HepG2 (cell line): ENCODE data around the gene ANKRD65. TPM values are rescaled to one million over a fixed set of nuclear protein-coding genes. Genes with fewer than 3 reads are reported as not detected.

ENCODE experiments used
- ATF5 ChIP-seq: sonication (generic); formaldehyde crosslinking; IDR thresholded peaks from 2 replicates; pipeline ENCODE4 v1.4.0; 2020; ENCODE audit warnings: mild to moderate bottlenecking, low read depth, missing genetic modification reagents
- CENPX ChIP-seq: sonication (generic); formaldehyde crosslinking; IDR thresholded peaks from 2 replicates; pipeline ENCODE4 v1.9.0; 2021; ENCODE audit warnings: mild to moderate bottlenecking, missing genetic modification reagents, moderate library complexity
- E2F5 ChIP-seq: sonication (generic); formaldehyde crosslinking; conservative IDR thresholded peaks from 2 replicates; pipeline ENCODE4 v1.4.0; 2020; ENCODE audit warnings: missing genetic modification reagents
- KDM3A ChIP-seq: IDR thresholded peaks from 2 replicates; pipeline ENCODE4 v1.6.1; 2018; ENCODE audit warnings: low read depth, missing compliant biosample characterization
- KDM4B ChIP-seq: sonication (generic); formaldehyde crosslinking; IDR thresholded peaks from 2 replicates; pipeline ENCODE4 v1.4.0; 2020; ENCODE audit warnings: missing genetic modification reagents
- KLF12 ChIP-seq: sonication (generic); formaldehyde crosslinking; IDR thresholded peaks from 2 replicates; pipeline ENCODE4 v1.4.0; 2020; ENCODE audit warnings: missing genetic modification reagents, borderline replicate concordance
- PHB2 ChIP-seq: fragments of 450-650 bp; IDR thresholded peaks from 2 replicates; pipeline ENCODE4 v1.6.1; 2018; ENCODE audit not compliant: partially characterized antibody
- PHF8 ChIP-seq: sonication (generic); formaldehyde crosslinking; IDR thresholded peaks from 2 replicates; pipeline ENCODE4 v1.5.0; 2020; ENCODE audit warnings: missing genetic modification reagents
- STAG1 ChIP-seq: sonication (generic); formaldehyde crosslinking; IDR thresholded peaks from 2 replicates; pipeline ENCODE4 v1.4.0; 2020; ENCODE audit warnings: missing genetic modification reagents
- TBL1XR1 ChIP-seq: fragments of 150-350 bp; IDR thresholded peaks from 2 replicates; pipeline ENCODE4 v1.6.1; 2014; ENCODE audit warnings: borderline replicate concordance, low read length; ENCODE audit not compliant: partially characterized antibody
- THRA ChIP-seq: sonication (generic); formaldehyde crosslinking; IDR thresholded peaks from 2 replicates; pipeline ENCODE4 v1.4.0; 2020; ENCODE audit warnings: missing genetic modification reagents, borderline replicate concordance
- ZBTB34 ChIP-seq: sonication (generic); formaldehyde crosslinking; IDR thresholded peaks from 2 replicates; pipeline ENCODE4 v1.8.0; 2022; ENCODE audit warnings: mild to moderate bottlenecking, missing genetic modification reagents
- ZNF12 ChIP-seq: sonication (generic); formaldehyde crosslinking; IDR thresholded peaks from 2 replicates; pipeline ENCODE4 v1.5.0; 2020; ENCODE audit warnings: missing genetic modification reagents
- ZNF256 ChIP-seq: sonication (generic); formaldehyde crosslinking; conservative IDR thresholded peaks from 2 replicates; pipeline ENCODE4 v1.4.0; 2020; ENCODE audit warnings: missing genetic modification reagents
- ZNF367 ChIP-seq: sonication (generic); formaldehyde crosslinking; IDR thresholded peaks from 2 replicates; pipeline ENCODE4 v1.4.0; 2020; ENCODE audit warnings: missing genetic modification reagents, borderline replicate concordance
- ZNF597 ChIP-seq: sonication (generic); formaldehyde crosslinking; IDR thresholded peaks from 2 replicates; pipeline ENCODE4 v1.5.0; 2020; ENCODE audit warnings: missing genetic modification reagents
- ZNF770 ChIP-seq: sonication (generic); formaldehyde crosslinking; IDR thresholded peaks from 2 replicates; pipeline ENCODE4 v1.5.0; 2020; ENCODE audit warnings: mild to moderate bottlenecking, missing genetic modification reagents
- ZSCAN20 ChIP-seq: sonication (generic); formaldehyde crosslinking; IDR thresholded peaks from 2 replicates; pipeline ENCODE4 v1.4.0; 2020; ENCODE audit warnings: missing genetic modification reagents, mild to moderate bottlenecking, borderline replicate concordance
- ZUFSP ChIP-seq: sonication (generic); formaldehyde crosslinking; IDR thresholded peaks from 2 replicates; pipeline ENCODE4 v1.9.0; 2021; ENCODE audit warnings: missing genetic modification reagents, mild to moderate bottlenecking, borderline replicate concordance
- polyA plus RNA-seq, 8 experiments: library from polyadenylated mRNA; depleted of rRNA in 3 of 8; stranded (reverse) in 7 of 8; unstranded in 1 of 8; fragments of >200 nt; fragmentation: Illumina TruSeq in 4 of 8; extraction: Trizol in 4 of 8; gene quantifications; 2 replicates each; pipeline versions ENCODE4 v1.2.1 to v1.2.3, GENCODE V29; 2011 to 2016; ENCODE audit warnings: low read depth in 4 of 8, missing spikeins in 1 of 8, mixed read lengths in 1 of 8; ENCODE audit not compliant: insufficient read depth in 1 of 8
- total RNA-seq, 5 experiments: library from RNA; depleted of rRNA; stranded (reverse); fragments of >200 nt; fragmentation: Illumina TruSeq; extraction: Trizol; gene quantifications; 2 replicates each; pipeline ENCODE4 v1.2.3, GENCODE V29; 2016; ENCODE audit warnings: low read depth in 1 of 5

ANKRD65 gene
- total and polyA plus RNA-seq, 2 of the 13 experiments (the other 11 are each of a cell fraction or from before 2014, with no cell fraction given), result 12.1 to 30.1 TPM

- TF ChIP-seq ZNF367 (CRISPR knock-in tag) (0 out of 2 replicates have a peak, but pooled peaks have one; percentile 36), KDM4B (CRISPR knock-in tag) (peak; percentile 92), ZUFSP (CRISPR knock-in tag) (no peak), ZSCAN20 (CRISPR knock-in tag) (peak; percentile 82; the same call in 1 of the 2 replicates), KLF12 (CRISPR knock-in tag) (peak; percentile 51; the same call in 1 of the 2 replicates), CENPX (CRISPR knock-in tag) (no peak), TBL1XR1 (peak; percentile 94), E2F5 (no peak), STAG1 (peak; percentile 51), ZNF597 (CRISPR knock-in tag) (no peak), PHF8 (CRISPR knock-in tag) (peak; percentile 57), ZNF12 (no peak), THRA (CRISPR knock-in tag) (peak; percentile 98), ATF5 (CRISPR knock-in tag) (no peak), KDM3A (CRISPR knock-in tag) (peak; percentile 62), ZBTB34 (CRISPR knock-in tag) (peak; percentile 97), ZNF770 (CRISPR knock-in tag) (peak; percentile 81; the same call in 1 of the 2 replicates), PHB2 (no peak), ZNF256 (CRISPR knock-in tag) (0 out of 2 replicates have a peak, but pooled peaks have one; percentile 58)
Observed at GRCh38 chr1:1400576-1401456, 20.3 kb downstream of the ANKRD65 start (continued).
